Measurements from ENCODE around the gene NAGLU. TPM values are rescaled to one million over a fixed set of nuclear protein-coding genes. Genes with fewer than 3 reads are reported as not detected.

NAGLU gene
- total and polyA plus RNA-seq, 2 of the 13 experiments (the other 11 are each of a cell fraction or from before 2014, with no cell fraction given), result 28.2 to 40.1 TPM

GRCh38 chr17:42544874-42545283, 8.8 kb downstream of the NAGLU start (continued):
- TF ChIP-seq KMT2B (CRISPR knock-in tag; IDR thresholded peaks at IDR 0.05), result no peak
- TF ChIP-seq HBP1 (CRISPR knock-in tag; IDR thresholded peaks at IDR 0.05; ENCODE audit: low read depth), result no peak
- no peak for TF ChIP-seq ZNF597 (CRISPR knock-in tag; IDR thresholded peaks at IDR 0.05)
- TF ChIP-seq, protein P1, sequence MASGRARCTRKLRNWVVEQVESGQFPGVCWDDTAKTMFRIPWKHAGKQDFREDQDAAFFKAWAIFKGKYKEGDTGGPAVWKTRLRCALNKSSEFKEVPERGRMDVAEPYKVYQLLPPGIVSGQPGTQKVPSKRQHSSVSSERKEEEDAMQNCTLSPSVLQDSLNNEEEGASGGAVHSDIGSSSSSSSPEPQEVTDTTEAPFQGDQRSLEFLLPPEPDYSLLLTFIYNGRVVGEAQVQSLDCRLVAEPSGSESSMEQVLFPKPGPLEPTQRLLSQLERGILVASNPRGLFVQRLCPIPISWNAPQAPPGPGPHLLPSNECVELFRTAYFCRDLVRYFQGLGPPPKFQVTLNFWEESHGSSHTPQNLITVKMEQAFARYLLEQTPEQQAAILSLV (CRISPR knock-in tag; IDR thresholded peaks at IDR 0.05; ENCODE audit: borderline replicate concordance), result no peak
- TF ChIP-seq PRDM15 (CRISPR knock-in tag; IDR thresholded peaks at IDR 0.05), result no peak
- peak; percentile 55 for TF ChIP-seq CBX5 (CRISPR knock-in tag; IDR thresholded peaks at IDR 0.05; ENCODE audit: borderline replicate concordance)
- TF ChIP-seq, protein P2, sequence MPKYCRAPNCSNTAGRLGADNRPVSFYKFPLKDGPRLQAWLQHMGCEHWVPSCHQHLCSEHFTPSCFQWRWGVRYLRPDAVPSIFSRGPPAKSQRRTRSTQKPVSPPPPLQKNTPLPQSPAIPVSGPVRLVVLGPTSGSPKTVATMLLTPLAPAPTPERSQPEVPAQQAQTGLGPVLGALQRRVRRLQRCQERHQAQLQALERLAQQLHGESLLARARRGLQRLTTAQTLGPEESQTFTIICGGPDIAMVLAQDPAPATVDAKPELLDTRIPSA (CRISPR knock-in tag; IDR thresholded peaks at IDR 0.05; ENCODE audit: borderline replicate concordance), result no peak
- no peak for TF ChIP-seq POLR2G (IDR thresholded peaks at IDR 0.05; ENCODE audit: low read depth, low read length)
- TF ChIP-seq ZSCAN22 (CRISPR knock-in tag; IDR thresholded peaks at IDR 0.05), result no peak
- TF ChIP-seq BHLHE40 (IDR thresholded peaks at IDR 0.05; ENCODE audit: low read length), result no peak
- TF ChIP-seq, protein P3, sequence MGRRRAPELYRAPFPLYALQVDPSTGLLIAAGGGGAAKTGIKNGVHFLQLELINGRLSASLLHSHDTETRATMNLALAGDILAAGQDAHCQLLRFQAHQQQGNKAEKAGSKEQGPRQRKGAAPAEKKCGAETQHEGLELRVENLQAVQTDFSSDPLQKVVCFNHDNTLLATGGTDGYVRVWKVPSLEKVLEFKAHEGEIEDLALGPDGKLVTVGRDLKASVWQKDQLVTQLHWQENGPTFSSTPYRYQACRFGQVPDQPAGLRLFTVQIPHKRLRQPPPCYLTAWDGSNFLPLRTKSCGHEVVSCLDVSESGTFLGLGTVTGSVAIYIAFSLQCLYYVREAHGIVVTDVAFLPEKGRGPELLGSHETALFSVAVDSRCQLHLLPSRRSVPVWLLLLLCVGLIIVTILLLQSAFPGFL (CRISPR knock-in tag; IDR thresholded peaks at IDR 0.05), result no peak
- no peak for TF ChIP-seq ZNF652 (CRISPR knock-in tag; IDR thresholded peaks at IDR 0.05; ENCODE audit: borderline replicate concordance, low read depth)
- TF ChIP-seq, protein P4, sequence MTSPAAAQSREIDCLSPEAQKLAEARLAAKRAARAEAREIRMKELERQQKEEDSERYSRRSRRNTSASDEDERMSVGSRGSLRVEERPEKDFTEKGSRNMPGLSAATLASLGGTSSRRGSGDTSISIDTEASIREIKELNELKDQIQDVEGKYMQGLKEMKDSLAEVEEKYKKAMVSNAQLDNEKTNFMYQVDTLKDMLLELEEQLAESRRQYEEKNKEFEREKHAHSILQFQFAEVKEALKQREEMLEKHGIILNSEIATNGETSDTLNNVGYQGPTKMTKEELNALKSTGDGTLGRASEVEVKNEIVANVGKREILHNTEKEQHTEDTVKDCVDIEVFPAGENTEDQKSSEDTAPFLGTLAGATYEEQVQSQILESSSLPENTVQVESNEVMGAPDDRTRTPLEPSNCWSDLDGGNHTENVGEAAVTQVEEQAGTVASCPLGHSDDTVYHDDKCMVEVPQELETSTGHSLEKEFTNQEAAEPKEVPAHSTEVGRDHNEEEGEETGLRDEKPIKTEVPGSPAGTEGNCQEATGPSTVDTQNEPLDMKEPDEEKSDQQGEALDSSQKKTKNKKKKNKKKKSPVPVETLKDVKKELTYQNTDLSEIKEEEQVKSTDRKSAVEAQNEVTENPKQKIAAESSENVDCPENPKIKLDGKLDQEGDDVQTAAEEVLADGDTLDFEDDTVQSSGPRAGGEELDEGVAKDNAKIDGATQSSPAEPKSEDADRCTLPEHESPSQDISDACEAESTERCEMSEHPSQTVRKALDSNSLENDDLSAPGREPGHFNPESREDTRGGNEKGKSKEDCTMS (CRISPR knock-in tag; conservative IDR thresholded peaks at IDR 0.05), result no peak
- TF ChIP-seq HDAC2 (CRISPR knock-in tag; IDR thresholded peaks at IDR 0.05), result peak; percentile 41; the same call in 1 of the 2 replicates
- TF ChIP-seq ZNF749 (CRISPR knock-in tag; IDR thresholded peaks at IDR 0.05; ENCODE audit: borderline replicate concordance), result no peak
- no peak for TF ChIP-seq MEF2D (CRISPR knock-in tag; IDR thresholded peaks at IDR 0.05)
- TF ChIP-seq ZFY (CRISPR knock-in tag; IDR thresholded peaks at IDR 0.05), result peak; percentile 50; the same call in 1 of the 2 replicates
- no peak for TF ChIP-seq ZNF616 (CRISPR knock-in tag; IDR thresholded peaks at IDR 0.05; ENCODE audit: low read depth)
- no peak for TF ChIP-seq ZNF552 (CRISPR knock-in tag; IDR thresholded peaks at IDR 0.05; ENCODE audit: borderline replicate concordance)

Measured in HepG2 (cell line).